ENCODE measurements around the gene LUZP2.

The LUZP2 gene

GRCh38 chr11:24679821-24680351, 183.0 kb downstream of the LUZP2 start:
- TF ChIP-seq ZFX (IDR thresholded peaks at IDR 0.05; ENCODE audit: borderline replicate concordance), result no peak
- no peak for TF ChIP-seq CTCF (IDR thresholded peaks at IDR 0.05)

GRCh38 chr11:24683583-24683982, 186.7 kb downstream of the LUZP2 start:
- TF ChIP-seq ZFX (IDR thresholded peaks at IDR 0.05; ENCODE audit: borderline replicate concordance), result no peak
- no peak for TF ChIP-seq CTCF (IDR thresholded peaks at IDR 0.05)
- H3K27ac ChIP-seq, result no peak overlapping the region

More at GRCh38 chr11:24679821-24680351, 183.0 kb downstream of the LUZP2 start:
- no peak overlapping the region for H3K27ac ChIP-seq

DNA sequence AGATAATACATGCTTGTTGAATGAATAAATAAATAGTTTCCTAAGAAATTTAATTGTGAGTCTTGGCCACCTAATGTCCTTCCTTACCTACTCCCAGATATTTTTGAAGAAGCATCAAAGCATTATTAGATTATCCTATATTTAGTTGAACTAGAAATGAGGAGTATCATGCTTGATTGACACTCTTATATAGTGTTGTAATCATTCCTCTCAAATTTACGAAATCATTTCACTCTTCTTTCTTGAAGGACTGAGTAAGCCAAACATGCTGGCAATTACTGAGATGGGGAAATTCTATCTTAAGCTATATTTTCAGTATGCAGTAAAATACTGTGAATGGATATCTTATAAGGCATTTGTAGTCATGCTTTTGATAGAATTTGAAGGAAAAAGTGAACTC, 189.0 kb downstream of the LUZP2 start:
- no peak for TF ChIP-seq ZFX (IDR thresholded peaks at IDR 0.05; ENCODE audit: borderline replicate concordance)
- no peak for TF ChIP-seq CTCF (IDR thresholded peaks at IDR 0.05)
- H3K27ac ChIP-seq, result no peak overlapping the region

GRCh38 chr11:24687531-24688147, 190.8 kb downstream of the LUZP2 start:
- TF ChIP-seq ZFX (IDR thresholded peaks at IDR 0.05; ENCODE audit: borderline replicate concordance) (no peak), CTCF (IDR thresholded peaks at IDR 0.05) (no peak)
- no peak overlapping the region for H3K27ac ChIP-seq

DNA sequence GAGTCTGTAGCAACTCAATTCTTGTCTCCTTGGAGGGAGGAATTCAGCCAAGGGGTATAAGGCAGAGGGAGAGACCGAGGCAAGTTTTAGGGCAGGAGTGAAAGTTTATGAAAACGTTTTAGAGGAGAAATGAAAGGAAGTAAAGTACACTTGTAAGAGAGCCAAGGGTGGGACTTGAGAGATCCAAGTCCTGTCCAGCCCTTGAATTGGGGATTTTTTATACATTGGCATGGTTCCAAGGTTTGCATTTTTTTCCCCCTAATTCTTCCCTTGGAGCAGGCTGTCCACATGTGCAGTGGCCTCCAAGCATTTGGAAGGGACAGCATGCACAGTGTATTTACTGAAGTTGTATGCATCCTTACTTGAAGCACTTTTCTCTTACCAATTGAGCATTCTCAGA, 192.1 kb downstream of the LUZP2 start:
- TF ChIP-seq ZFX (IDR thresholded peaks at IDR 0.05; ENCODE audit: borderline replicate concordance), result no peak
- TF ChIP-seq CTCF (IDR thresholded peaks at IDR 0.05), result no peak
- no peak overlapping the region for H3K27ac ChIP-seq

- TF ChIP-seq CTCF (IDR thresholded peaks at IDR 0.05) (no peak), ZFX (IDR thresholded peaks at IDR 0.05; ENCODE audit: borderline replicate concordance) (no peak)
These were observed 200.8 kb downstream of the LUZP2 start for GRCh38 chr11:24697522-24698111.

DNA sequence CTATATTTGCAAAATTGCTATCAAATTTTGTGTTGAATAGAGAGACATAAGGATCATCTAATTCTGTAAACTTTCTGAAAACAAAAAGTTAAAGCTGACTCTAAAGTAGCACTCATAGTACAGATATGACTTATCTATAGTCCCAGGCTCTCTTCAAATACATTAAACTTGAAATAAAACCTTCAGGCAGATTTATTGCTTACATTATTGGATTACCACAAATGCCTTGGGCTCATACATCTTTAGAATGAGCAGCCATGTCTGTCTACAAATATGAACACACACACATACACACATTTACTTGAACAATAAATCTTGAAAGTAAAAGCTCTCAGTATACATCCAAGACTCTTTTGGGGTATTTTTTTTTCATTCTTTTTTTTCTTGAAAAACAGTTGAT, 207.9 kb downstream of the LUZP2 start:
- no peak overlapping the region for H3K27ac ChIP-seq
- TF ChIP-seq ZFX (IDR thresholded peaks at IDR 0.05; ENCODE audit: borderline replicate concordance) (no peak), CTCF (IDR thresholded peaks at IDR 0.05) (no peak)

More at GRCh38 chr11:24697522-24698111, 200.8 kb downstream of the LUZP2 start:
- H3K27ac ChIP-seq, result no peak overlapping the region

Measured in 22Rv1 (cell line).